ENCODE data around the gene TOGARAM1. TPM values are rescaled to one million over a fixed set of nuclear protein-coding genes. Genes with fewer than 3 reads are reported as not detected.

Gene TOGARAM1
- total RNA-seq, 1 experiment from 2014 or later = 7.7 TPM

DNA sequence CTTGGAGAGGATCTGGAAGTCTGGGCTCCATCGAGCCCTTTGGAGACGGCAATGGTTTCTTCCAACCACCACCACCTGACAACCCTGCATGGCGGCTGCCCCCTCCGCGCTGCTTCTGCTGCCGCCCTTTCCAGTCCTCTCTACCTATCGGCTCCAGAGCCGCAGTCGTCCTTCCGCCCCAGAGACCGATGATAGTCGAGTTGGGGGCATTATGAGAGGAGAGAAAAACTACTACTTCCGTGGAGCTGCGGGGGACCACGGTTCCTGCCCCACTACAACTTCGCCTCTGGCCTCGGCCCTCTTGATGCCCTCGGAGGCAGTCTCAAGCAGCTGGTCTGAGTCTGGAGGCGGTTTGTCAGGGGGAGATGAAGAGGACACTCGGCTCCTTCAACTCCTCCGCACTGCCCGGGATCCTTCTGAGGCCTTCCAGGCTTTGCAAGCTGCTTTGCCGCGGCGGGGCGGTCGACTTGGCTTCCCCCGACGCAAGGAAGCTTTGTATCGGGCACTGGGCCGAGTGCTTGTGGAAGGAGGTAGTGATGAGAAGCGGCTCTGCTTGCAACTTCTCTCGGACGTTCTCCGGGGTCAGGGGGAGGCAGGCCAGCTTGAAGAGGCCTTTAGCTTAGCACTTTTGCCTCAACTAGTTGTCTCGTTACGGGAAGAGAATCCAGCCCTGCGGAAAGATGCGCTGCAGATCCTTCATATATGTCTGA, 499 bp downstream of the TOGARAM1 start:
- DNase-seq (ENCODE audit: low spot score) = no peak

DNA sequence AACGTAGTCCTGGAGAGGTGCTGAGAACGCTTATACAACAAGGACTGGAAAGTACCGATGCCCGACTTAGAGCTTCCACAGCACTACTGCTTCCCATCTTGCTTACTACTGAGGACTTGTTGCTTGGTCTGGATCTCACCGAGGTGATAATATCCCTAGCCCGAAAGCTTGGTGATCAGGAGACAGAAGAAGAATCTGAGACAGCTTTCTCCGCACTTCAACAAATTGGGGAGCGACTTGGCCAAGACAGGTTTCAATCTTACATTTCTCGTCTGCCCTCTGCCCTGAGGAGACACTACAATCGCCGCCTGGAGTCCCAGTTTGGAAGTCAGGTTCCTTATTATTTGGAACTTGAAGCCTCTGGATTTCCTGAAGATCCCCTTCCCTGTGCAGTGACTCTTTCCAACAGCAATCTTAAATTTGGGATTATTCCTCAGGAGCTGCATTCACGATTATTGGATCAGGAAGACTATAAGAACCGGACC, 1.1 kb downstream of the TOGARAM1 start:
- DNase-seq (ENCODE audit: low spot score) = no peak

DNA sequence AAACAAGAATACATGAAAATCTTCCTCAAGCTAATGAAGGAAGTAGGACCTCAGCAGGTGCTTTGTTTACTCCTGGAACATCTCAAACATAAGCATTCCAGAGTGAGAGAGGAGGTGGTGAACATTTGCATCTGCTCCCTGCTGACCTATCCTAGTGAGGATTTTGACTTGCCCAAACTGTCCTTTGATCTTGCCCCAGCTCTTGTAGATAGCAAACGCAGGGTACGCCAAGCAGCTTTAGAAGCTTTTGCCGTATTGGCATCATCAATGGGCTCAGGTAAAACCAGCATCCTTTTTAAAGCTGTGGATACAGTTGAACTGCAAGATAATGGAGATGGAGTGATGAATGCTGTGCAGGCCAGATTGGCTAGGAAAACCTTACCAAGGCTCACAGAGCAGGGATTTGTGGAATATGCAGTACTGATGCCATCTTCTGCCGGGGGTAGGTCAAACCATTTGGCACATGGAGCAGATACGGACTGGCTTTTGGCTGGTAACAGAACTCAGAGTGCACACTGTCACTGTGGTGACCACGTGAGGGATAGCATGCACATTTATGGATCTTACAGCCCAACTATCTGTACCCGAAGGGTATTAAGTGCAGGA, 1.9 kb downstream of the TOGARAM1 start:
- no peak for DNase-seq (ENCODE audit: low spot score)

- no peak for DNase-seq (ENCODE audit: low spot score)
These were observed 4.8 kb downstream of the TOGARAM1 start for GRCh38 chr14:44966601-44967336.

GRCh38 chr14:44968714-44969113, 6.7 kb downstream of the TOGARAM1 start:
- no peak for DNase-seq (ENCODE audit: low spot score)

DNA sequence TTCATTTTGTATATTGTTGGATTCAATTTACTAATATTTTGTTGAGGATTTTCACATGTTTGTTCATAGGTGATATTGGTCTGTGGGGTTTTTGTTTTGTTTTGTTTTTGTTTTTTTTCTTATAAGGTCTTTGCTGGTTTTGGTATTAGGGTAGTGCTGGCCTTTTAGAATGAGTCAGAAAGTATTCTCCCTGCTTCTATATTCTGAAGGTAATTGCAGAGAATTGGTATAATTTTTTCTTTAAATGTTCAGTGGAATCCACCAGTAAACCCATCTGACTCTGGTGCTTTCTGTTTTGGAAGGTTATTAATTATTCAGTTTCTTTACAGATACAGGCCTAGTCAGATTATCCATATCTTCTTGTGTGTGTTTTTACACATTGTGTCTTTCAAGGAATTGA, 8.9 kb downstream of the TOGARAM1 start:
- DNase-seq (ENCODE audit: low spot score) = no peak

DNA sequence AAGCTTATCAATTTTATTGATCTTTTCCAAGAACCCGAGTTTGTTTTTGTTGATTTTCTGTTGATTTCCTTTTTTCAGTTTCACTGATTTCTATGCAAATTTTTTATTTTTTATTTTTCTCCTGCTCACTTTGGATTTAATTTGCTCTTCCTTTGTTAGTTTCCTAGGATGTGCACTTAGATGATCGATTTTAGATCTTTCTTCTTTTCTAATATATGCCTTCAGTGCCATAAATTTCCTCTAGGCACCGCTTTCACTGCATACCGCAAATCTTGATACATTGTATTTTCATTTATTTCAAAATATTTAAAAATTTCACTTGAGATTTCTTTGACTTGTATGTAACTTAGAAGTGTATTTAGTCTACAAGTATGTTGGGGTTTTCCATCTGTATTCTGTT, 9.5 kb downstream of the TOGARAM1 start:
- no peak for DNase-seq (ENCODE audit: low spot score)

DNA sequence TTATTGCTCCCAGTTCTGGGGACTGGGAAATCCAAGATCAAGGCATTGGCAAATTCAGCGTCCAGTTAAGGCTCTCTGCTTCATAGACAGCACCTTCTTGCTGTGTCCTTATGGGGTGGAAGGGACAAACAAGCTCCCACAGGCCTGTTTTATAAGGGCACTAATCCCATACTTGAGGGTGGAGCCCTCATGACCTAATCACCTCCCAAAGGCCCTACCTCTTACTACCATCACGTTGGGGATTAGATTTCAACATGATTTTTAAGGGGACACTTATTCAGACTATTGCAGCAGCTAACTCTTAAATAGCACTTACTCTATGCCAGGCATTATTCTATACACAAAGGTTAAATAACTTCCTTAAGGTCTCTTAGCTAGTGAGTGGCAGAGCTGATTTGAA, 17.3 kb downstream of the TOGARAM1 start:
- no peak for DNase-seq (ENCODE audit: low spot score)

GRCh38 chr14:44979740-44980356, 17.9 kb downstream of the TOGARAM1 start:
- no peak for DNase-seq (ENCODE audit: low spot score)

DNA sequence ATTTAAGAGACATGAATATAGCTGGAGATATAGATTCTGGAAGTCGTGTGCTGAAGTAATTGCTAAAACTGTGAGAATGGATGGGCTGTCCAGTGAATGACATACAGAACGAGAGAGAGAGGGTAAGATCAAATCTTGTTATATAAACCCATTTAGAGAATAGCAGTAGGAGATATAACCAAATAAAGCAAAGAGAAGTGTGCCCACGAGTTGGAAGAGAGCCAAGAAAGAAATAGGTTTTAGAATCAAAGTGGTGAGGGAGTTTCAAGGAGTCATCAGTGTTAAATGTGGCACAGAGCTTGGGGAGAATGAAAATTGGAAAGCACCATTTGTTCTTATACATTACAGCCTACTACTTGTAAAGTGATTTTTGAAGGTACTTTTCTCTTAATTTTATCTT, 19.2 kb downstream of the TOGARAM1 start:
- DNase-seq (ENCODE audit: low spot score) = no peak

- no peak for DNase-seq (ENCODE audit: low spot score)
These were observed 20.6 kb downstream of the TOGARAM1 start for GRCh38 chr14:44982594-44982993.

DNA sequence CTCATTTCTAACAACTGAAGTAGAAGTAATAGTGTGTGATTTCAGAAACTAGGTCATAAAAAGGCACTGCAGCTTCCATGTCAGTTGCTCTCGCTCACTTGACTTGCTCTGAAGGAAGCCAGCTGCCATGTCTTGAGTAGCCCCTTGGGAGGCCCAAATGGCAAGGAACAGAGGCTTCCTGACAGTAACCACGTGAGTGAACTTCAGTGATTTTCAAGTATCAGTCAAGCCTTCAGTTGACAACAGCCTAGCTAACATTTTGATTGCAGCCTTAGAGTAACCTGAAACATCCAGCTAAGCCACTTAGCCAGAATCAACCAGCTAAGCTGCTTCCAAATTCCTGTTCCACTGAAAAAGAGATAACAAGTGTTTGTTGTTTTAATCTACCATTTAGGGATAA, 26.7 kb downstream of the TOGARAM1 start:
- DNase-seq (ENCODE audit: low spot score) = no peak

GRCh38 chr14:44989497-44990440, 27.8 kb downstream of the TOGARAM1 start:
- no peak for DNase-seq (ENCODE audit: low spot score)

GRCh38 chr14:44990533-44990932, 28.5 kb downstream of the TOGARAM1 start:
- DNase-seq (ENCODE audit: low spot score) = no peak

GRCh38 chr14:44995196-44995595, 33.2 kb downstream of the TOGARAM1 start:
- no peak for DNase-seq (ENCODE audit: low spot score)

DNA sequence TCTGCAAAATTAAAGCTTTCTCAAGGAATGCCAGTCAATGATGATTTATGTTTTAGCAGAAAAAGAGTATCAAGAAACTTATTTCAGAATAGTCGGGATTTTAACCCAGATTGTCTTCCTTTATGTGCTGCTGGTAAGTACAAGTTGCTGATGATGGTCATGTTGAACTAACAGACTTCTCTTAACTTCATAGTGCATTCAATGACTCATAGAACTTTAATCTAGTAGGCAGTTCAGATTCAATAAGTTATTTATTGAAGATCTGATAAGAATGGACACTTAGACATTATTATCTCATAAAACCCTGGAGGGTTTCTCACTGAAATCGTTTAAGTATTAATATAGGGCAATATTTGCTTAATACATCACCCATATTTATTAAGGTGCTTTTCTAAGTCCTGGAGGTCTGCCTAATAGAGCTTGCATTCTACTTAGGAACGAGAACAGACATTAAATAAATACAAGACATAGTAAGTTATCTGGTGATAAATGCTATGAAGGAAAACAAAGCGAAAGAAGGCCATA, 33.8 kb downstream of the TOGARAM1 start:
- no peak for DNase-seq (ENCODE audit: low spot score)

- DNase-seq (ENCODE audit: low spot score) = no peak
These were observed 41.9 kb downstream of the TOGARAM1 start for GRCh38 chr14:45003924-45004323.

DNA sequence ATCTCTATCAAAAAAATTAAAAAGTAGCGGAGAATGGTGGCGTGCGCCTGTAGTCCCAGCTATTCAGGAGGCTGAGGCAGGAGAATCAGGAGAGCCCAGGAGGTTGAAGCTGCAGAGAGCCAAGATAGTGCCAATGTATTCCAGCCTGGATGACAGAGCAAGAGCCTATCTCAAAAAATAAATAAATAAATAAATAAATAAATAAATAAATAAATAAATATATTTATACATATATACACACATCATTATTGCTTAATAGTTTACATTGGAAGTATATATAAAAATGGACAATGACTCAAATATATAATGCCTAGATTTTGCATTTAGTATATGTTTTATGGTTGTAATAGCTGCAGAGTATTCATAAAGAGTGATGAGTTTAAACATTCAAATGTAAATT, 53.1 kb downstream of the TOGARAM1 start:
- DNase-seq (ENCODE audit: low spot score) = no peak

DNA sequence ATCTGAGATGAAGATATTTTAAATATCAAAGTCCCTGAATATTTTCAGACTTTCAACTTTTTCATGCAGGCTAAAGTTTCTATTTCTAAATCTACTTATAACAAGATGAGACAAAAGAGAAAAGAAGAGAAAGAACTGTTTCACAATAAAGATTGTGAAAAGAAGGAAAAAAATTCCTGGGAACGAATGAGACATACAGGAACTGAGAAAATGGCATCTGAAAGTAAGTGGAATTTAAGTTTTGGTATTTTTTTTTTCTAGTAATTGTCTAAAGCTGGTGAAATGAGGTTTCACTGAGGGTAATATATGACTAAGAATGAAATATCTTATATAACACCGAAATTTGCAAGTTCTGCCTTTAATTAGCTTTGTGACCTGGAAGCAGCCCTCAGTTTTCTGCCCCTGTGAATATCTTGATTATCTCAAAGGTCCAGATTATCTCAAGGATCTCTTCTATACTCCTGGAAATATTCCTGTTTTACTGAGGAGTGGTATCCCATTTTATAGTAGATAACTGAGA, 66.2 kb downstream of the TOGARAM1 start:
- no peak for DNase-seq (ENCODE audit: low spot score)

DNA sequence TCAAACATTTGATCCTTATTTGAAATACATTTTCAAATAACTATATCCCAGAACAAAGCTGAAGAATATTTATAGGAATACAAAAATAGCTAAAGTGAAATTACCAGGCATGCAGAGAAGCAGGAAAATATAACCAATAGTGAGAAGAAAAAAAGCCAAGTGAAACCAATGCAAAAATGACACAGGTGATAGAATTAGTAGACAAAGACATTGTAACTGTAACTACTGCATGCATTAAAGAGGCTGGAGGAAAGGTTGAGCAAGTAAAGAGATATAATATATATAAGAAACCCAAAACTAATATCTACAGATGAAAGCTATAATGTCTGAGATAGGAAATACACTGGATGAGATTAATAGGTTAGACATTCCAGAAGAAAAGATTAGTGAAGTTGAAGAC, 72.7 kb downstream of the TOGARAM1 start:
- DNase-seq (ENCODE audit: low spot score) = no peak

DNA sequence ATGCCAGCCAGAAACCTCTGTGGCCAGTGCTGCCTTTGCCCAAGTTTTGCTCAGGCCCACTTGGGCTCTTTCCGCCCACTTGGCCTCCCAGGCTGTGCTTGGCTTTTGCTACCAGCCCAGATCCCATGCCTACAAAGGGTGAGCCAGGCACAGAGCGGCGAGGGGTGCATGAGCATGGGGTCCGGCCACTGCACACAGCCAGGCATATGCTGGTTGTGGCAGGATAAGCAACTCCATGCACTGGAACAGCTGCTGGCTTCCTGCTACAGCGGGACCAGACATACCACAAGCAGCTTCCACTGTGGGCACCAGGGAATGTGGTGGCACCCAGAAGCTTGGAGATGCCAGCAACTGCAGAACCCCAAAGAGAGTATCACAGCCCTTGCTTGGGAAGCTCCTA, 76.3 kb downstream of the TOGARAM1 start:
- DNase-seq (ENCODE audit: low spot score) = no peak
